GM18909 (cell line): ENCODE measurements around the gene RIPOR1.
A peak's percentile ranks its signal among the peaks of the same experiment; 100 is the strongest.

Experiments
- ATAC-seq: cut with Tn5 transposase; IDR thresholded peaks from one replicate; pipeline ENCODE4 v1.9.1; 2021; ENCODE audit warnings: mild to moderate bottlenecking; ENCODE audit not compliant: unreplicated experiment, poor library complexity

The RIPOR1 gene

DNA sequence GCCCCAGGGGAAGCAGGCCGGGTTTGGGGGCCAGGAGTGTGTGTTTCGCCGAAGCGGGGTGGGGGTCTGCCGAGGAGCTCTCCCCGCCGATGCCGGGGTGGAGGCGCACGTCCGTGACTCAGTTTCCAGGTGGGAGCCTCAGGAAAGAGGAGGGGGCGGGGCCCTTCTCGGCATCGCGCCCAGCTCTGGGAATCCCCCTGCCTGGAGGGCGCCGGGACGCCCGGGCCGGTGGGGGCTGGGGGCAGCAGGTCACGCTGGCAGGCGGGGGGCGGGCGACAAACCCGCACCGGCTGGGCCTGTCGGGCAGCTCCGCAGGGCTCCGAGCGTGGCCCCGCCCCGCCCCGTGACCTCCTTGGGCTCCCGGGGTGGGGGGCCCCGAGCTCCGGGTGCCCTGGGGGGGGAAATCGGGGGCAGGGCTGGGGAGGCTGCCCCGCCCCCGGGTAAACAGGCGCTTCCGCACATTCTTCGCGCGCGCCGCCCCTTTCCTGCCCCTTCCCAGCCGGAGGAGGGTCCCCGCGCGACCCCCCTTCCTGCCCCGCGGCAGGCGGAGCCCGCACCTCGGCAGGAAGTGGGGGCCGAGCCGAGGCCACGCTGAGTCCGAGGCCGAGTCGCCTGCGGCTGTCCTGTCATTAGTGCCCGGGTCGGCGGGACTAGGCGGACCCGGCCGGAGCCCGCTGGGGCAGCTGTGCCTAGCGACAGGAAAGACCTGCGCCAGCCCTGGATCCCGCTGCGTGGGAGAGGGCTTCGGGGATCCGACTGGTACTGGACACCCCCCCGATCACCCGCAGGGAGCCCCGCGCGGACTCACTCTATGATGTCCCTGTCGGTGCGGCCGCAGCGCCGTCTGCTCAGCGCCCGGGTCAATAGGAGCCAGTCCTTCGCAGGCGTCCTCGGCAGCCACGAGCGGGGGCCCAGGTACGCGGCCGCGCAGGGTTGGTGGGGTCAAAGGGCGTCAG is 9.3 kb downstream of the RIPOR1 start:
- ATAC-seq = peak; percentile 48

DNA sequence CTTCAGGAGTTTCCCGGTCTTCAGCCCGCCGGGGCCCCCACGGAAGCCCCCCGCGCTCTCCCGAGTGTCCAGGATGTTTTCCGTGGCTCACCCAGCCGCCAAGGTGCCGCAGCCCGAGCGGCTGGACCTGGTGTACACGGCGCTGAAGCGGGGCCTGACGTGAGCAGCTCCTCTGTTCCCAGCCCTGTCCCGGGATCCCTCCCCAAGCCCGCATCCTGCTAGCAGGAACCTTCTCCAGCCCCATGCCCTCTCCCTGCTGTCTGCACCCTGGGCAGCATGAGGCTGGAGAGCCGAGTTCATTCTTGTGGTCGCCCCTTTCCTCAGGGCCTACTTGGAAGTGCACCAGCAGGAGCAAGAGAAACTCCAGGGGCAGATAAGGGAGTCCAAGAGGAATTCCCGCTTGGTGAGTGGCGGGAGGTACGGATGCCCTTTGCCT is 10.1 kb downstream of the RIPOR1 start:
- no peak for ATAC-seq

DNA sequence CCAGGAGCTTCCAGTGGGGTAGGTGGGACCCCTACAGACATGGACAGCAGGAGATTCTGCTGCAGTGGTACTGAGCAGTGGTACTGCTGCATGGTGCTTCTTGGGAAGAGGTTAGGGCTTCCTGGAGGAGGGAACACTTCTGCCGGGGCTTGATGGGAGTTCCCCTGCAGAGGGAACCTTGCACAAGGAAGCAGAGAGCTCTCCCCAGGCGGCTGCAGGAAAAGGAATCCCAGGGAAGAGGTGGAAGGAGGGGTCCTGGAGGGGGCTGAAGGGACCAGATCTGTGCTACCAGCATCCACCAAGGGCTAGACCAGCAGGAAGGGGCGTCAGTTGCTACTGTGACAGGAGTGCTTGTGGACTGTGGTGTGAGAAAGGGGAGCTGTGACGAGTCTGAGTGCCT is 10.6 kb downstream of the RIPOR1 start:
- ATAC-seq = no peak

DNA sequence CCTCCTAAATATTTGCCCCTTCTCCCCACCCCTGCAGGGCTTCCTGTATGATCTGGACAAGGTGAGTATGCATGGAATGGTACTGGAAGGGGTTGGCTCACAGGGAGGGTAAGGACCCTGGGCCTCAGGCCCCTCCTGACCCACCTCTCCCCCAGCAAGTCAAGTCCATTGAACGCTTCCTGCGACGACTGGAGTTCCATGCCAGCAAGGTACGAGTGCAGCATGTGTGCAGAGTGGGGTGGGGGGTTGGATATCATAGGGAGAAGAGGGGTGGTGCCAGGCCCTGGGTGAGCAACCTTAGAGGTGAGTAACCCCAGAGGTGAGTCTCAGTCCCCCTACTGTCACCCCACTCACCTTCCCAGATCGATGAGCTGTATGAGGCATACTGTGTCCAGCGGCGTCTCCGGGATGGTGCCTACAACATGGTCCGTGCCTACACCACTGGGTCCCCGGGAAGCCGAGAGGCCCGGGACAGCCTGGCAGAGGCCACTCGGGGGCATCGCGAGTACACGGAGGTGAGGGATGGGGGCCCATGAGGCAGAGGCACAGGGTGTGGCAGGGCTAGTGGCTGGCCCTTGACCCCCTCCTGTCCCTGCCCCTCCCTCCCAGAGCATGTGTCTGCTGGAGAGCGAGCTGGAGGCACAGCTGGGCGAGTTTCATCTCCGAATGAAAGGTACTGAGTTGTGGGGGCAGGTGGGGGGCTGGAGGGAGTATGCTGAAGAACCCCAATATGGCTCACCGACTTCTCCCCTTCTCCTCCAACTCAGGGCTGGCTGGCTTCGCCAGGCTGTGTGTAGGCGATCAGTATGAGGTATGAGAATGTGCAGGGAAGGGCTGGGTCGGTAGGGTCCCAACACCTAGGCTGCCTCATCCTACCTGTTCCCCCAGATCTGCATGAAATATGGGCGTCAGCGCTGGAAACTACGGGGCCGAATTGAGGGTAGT is 11.3 kb downstream of the RIPOR1 start:
- no peak for ATAC-seq

DNA sequence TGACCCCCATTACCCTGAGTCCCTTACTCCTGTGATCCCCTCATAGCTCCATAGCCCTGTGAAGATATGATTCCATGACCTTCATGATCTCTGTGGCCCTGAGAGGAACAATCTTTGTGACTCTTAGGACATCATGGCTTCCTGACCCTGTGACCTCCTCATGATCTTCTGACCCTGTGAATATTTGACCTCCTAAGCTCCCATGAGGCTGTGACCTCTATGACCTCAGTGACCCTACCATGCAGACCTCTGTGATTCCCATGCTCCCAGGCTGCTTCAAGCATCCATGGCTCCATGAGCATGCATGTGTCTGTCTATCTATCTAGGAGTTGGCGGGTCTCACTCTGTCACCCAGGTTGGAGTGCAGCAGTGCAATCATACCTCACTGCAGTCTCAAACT is 12.1 kb downstream of the RIPOR1 start:
- ATAC-seq = no peak

DNA sequence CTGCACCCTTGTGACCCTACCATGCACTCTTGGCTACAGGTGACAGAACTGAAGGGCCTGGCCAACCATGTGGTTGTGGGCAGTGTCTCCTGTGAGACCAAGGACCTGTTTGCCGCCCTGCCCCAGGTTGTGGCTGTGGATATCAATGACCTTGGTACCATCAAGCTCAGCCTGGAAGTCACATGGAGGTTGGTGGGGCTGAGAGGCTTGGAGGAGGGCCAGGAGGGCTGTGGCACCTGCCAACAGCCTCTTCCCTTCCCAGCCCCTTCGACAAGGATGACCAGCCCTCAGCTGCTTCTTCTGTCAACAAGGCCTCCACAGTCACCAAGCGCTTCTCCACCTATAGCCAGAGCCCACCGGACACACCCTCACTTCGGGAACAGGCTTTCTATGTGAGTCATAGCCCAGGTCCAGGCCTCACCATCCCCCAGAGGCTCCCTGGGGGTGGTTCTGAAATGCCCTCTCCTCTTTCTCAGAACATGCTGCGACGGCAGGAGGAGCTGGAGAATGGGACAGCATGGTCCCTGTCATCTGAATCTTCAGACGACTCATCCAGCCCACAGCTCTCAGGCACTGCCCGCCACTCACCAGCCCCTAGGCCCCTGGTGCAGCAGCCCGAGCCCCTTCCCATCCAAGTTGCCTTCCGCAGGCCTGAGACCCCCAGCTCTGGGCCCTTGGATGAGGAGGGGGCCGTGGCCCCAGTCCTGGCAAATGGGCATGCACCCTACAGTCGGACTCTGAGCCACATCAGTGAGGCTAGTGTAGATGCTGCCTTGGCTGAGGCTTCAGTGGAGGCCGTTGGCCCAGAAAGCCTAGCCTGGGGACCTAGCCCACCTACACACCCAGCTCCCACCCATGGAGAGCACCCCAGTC is 13.0 kb downstream of the RIPOR1 start:
- ATAC-seq = no peak

DNA sequence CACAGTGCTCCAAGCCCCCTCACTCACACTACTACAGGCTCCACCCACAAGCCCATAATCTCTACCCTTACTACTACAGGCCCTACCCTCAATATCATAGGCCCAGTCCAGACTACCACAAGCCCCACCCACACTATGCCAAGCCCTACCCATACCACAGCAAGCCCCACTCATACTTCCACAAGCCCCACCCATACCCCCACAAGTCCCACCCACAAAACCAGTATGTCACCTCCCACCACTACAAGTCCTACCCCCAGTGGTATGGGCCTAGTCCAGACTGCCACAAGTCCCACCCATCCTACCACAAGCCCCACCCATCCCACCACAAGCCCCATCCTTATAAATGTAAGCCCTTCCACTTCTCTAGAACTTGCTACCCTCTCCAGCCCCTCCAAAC is 13.8 kb downstream of the RIPOR1 start:
- ATAC-seq = peak; percentile 42

DNA sequence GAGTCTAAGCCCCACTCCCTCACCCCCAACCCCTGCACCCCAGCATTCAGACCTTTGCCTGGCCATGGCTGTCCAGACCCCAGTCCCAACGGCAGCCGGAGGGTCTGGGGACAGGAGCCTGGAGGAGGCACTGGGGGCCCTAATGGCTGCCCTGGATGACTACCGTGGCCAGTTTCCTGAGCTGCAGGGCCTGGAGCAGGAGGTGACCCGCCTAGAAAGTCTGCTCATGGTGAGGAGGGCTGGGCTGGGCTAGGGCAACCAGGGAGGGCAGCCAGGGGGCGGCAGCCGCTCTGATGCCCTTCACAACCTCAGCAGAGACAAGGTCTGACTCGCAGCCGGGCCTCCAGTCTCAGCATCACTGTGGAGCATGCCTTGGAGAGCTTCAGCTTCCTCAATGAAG is 14.4 kb downstream of the RIPOR1 start:
- ATAC-seq = no peak

DNA sequence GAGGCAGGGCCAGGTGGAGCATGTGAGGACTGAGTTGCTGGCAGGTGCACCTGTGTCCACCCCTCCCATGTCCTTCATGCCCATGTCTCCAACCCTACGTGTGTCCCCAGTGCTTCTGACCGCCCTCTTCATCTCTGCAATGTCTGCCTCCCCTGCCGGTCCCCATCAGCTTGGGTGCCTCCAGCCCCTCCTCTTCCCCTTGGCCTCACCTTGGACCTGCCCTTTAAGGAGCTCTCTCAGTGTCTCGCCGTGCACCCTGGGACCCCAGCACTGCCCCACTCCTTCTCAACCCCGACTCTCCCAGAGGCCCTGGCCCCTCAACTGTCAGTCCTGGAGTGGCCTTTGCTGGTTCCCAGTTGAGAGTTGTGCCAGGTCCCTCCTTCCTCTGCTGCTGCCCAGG is 15.0 kb downstream of the RIPOR1 start:
- ATAC-seq = no peak

DNA sequence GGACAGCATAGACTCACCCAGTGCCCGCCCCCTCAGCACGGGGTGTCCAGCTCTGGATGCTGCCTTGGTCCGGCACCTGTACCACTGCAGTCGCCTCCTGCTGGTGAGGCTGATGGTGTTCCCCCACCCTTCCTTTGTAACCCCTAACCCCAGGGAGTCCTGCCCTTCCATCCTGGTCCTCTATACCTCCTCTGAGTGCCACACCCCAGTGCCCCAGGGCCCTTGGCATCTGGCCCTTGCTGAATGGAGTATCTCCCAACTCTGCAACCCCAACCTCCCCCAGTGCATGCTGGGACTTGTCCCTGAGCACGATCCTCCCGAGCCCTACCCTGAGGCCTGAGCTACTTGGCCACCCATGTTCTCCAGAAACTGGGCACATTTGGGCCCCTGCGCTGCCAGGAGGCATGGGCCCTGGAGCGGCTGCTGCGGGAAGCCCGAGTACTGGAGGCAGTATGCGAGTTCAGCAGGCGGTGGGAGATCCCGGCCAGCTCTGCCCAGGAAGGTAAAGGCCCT is 15.8 kb downstream of the RIPOR1 start:
- no peak for ATAC-seq

DNA sequence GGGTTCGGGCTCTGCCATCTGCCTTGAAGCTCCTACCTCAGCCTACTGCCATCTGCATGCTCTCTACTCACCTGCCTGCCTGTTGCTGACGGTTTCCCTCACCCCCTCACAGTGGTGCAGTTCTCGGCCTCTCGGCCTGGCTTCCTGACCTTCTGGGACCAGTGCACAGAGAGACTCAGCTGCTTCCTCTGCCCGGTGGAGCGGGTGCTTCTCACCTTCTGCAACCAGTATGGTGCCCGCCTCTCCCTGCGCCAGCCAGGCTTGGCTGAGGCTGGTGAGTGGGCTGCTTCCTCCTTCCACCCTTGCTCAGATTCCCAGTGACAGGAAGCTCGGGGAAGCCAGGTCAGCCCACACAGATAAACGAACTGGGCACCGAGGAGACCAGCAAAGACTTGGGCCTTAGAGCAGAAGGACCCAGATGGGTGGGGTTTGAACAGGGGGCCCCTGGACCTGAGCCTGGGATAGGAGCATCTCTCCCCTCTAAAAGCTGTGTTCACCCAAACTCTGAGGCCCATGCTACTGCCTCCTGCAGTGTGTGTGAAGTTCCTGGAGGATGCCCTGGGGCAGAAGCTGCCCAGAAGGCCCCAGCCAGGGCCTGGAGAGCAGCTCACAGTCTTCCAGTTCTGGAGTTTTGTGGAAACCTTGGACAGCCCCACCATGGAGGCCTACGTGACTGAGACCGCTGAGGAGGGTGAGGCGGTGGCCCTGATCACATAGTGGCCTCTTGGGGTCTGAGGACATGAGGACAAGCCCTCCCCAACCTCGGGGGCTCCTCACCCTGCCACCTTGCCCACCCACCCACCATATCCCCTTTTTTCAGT is 16.4 kb downstream of the RIPOR1 start:
- no peak for ATAC-seq

DNA sequence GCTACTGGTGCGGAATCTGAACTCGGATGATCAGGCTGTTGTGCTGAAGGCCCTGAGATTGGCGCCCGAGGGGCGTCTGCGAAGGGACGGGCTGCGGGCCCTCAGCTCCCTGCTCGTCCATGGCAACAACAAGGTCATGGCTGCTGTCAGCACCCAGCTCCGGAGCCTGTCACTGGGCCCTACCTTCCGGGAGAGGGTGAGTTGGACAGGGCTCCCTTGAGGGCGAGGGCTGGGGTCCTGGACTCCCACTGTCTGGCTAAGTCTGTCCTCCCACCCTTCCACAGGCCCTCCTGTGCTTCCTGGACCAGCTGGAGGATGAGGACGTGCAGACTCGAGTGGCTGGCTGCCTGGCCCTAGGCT is 17.0 kb downstream of the RIPOR1 start:
- ATAC-seq = no peak

DNA sequence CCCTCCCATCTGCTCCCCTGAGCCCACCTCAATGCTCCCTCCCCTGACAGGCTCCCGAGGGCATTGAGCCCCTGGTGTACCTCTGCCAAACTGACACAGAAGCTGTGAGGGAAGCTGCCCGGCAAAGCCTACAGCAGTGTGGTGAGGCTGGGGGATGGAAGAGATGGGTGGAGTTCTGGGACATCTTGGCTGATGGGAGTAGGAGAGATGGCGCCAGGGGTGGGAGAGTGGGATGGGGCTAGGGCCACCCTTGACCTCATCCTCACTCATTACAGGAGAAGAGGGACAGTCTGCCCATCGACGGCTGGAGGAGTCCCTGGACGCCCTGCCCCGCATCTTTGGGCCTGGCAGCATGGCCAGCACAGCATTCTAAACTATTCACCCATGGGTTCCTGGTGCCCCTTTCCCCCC is 17.5 kb downstream of the RIPOR1 start:
- ATAC-seq = no peak

DNA sequence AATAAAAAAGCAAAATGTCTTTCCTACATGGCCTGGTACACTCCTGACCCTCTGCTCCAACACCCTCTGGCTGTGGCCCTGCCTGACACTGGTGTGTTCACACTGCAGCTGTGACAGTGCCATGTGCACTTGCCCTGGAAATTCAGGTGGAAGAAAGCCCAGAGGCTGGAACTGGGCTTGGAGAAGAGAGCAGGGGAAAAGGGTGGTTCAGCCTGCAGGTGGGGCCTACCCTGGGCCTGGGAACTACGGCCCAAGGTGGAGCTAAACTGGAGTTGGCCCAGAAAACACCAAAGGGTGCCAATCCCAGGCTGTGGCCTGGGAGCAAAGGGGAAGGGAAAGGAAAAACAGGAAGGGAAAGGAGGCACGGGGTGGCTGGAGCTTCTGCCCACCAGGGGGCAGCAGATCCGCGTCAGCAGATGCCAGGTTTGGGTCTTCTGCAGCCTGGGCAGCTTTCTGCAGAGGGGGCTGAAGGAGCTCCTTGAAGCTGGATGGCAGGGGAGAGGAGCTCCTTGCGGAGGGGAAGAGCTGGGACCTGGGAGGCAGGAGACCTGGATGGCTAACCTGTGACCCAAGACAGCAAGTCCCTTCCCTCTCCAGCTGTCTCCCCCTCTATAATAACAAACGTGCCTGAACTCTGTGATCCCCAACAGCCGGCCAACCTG is 18.3 kb downstream of the RIPOR1 start:
- ATAC-seq = peak; percentile 32

DNA sequence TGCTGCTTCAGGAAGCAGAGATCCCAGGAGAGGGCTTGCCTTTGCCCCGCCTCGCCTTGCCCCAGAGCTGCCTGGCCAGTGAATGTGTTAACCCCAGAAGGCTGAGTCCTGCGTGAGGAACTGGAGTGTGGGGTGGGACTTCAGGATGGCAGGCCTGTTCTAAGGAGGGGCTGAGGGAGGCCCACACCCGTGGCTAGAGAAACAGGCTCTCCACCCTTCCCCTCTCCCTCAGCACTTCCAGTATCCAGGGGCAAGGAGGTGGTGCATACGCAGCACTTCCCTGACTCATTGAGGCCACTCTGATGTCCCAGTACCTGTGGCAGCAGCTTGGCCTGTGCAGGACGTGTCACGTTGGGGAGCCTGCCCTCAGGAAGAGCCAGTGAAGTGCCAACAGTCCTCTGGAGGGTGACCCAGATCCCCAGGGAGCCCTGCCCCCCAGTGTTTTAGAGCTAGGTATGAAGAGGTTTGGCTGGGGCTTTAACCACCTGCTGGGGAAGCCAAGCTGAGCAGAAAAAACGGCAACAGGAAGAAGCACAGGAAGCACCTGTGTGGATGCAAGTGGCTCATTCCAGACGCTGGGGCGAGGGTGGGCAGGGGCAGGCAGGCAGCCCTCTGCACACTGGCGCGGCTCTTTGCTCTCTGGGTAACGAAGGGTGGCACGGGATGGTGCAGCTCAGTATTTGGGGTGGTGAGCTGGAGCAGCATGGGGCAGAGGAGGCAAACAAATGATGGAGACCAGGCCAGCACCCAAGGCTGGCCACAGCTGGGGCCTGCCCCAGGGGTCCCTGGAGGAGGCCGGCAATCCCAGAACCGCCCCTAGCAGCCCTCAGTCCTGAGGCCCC is 19.0 kb downstream of the RIPOR1 start:
- peak; percentile 41 for ATAC-seq

DNA sequence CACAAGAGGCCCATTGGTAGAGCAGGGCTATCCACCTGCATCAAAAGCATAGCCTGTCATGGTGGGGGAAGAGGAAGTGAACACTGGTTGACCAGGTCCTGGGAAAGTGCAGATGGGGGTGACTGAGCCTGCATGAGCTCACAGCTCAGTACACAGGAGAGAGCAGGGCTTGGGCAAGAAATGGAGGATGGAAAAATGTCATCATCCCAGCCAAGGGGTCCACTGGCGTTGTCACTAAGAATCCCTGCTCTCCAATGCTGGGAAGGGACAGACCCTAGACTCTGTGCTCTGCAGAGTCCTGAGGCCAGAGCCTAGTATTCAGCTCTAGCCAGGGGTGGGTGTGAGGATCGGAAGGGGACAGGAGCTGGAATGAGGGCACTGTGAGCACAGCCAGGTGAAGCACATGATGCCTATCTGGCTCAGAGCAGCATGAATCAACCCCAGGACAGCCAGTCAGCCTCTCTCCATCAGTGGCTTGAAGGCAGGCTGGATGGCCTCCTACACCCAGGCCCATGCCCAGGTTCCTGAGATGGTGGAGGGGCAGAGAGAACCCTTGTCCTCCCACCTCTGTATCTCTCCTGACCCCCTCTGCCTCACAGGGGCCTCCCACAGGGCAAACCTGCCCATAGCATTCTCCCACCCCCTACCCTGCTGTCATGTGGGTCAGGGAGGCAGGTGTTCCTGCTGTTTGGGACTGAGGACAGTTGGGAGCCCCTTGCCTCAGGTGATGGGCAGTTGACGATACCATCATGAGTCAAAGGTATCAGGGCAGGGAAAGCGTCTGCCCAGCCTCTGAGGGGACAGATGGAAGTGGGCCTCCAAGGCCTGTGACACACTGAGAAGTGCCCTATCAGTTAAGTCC is 19.9 kb downstream of the RIPOR1 start:
- peak; percentile 45 for ATAC-seq

DNA sequence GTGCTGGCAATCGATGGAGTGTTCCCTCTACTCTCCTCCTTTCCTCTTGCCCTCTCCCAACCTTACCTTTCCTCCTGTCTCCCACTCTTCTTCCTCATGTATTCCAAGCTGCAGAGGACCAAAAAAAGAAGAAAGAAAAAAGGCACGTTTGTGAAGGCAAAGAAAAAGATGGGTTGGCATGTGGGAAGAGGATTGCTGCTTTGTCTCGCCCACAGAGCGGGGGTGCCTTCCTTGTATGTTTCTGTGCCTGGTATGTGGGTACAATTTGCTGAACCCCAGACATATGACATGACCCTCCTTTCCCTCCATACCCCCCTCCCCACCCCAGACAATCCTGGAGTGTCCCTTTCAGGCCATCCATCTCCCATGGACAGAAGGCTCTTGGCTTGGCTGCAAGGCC is 20.6 kb downstream of the RIPOR1 start:
- no peak for ATAC-seq
